Vagina (tissue), 2 donors: Measurements from ENCODE around the gene COL28A1.
"Not testable (repeated sequence)": the region's sequence is repeated elsewhere in the genome, so short reads cannot be mapped to it uniquely, and the experiment has no call there.

ENCODE experiments used
- POLR2A ChIP-seq, 2 donors: fragments of 450-650 bp; IDR thresholded peaks; one replicate each; pipeline ENCODE4 v1.6.1; 2017; ENCODE audit warnings: antibody characterized with exemption in 2 of 2, mild to moderate bottlenecking in 2 of 2, moderate library complexity in 2 of 2
- TF ChIP-seq, protein P1 (sequence below), 3 experiments: fragments of 450-650 bp in 2 of 3; fragments of 200-600 bp in 1 of 3; sonication (generic) in 1 of 3; IDR thresholded peaks; one replicate each; pipeline ENCODE4 v1.5.1; 2017 to 2019; ENCODE audit warnings: antibody characterized with exemption in 3 of 3, mild to moderate bottlenecking in 2 of 3, moderate library complexity in 2 of 3

DNA sequence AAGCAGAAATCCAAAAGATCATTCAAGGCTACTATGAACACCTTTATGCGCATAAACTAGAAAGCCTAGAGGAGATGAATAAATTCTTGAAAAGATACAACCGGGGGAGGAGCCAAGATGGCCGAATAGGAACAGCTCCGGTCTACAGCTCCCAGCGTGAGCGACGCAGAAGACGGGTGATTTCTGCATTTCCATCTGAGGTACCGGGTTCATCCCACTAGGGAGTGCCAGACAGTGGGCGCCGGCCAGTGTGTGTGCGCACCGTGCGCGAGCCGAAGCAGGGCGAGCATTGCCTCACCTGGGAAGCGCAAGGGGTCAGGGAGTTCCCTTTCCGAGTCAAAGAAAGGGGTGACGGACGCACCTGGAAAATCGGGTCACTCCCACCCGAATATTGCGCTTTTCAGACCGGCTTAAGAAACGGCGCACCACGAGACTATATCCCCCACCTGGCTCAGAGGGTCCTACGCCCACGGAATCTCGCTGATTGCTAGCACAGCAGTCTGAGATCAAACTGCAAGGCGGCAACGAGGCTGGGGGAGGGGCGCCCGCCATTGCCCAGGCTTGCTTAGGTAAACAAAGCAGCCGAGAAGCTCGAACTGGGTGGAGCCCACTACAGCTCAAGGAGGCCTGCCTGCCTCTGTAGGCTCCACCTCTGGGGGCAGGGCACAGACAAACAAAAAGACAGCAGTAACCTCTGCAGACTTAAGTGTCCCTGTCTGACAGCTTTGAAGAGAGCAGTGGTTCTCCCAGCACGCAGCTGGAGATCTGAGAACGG is 70.5 kb downstream of the COL28A1 start:
- TF ChIP-seq, protein P1, sequence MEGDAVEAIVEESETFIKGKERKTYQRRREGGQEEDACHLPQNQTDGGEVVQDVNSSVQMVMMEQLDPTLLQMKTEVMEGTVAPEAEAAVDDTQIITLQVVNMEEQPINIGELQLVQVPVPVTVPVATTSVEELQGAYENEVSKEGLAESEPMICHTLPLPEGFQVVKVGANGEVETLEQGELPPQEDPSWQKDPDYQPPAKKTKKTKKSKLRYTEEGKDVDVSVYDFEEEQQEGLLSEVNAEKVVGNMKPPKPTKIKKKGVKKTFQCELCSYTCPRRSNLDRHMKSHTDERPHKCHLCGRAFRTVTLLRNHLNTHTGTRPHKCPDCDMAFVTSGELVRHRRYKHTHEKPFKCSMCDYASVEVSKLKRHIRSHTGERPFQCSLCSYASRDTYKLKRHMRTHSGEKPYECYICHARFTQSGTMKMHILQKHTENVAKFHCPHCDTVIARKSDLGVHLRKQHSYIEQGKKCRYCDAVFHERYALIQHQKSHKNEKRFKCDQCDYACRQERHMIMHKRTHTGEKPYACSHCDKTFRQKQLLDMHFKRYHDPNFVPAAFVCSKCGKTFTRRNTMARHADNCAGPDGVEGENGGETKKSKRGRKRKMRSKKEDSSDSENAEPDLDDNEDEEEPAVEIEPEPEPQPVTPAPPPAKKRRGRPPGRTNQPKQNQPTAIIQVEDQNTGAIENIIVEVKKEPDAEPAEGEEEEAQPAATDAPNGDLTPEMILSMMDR (IDR thresholded peaks at IDR 0.05), result not testable (repeated sequence)
- TF ChIP-seq POLR2A (IDR thresholded peaks at IDR 0.05), result not testable (repeated sequence)
